ENCODE results near the gene PRPSAP2. TPM values are rescaled to one million over a fixed set of nuclear protein-coding genes. Genes with fewer than 3 reads are reported as not detected.

Gene PRPSAP2
- total and polyA plus RNA-seq, 7 donors = 23.6 to 45.7 (median 30.0) TPM

- TF ChIP-seq POLR2A (IDR thresholded peaks at IDR 0.05) (no peak), CTCF (IDR thresholded peaks at IDR 0.05) (no peak), EP300 (IDR thresholded peaks at IDR 0.05) (no peak)
- Histone ChIP-seq H3K4me3 (no peak overlapping the region), H3K9me3 (no peaks in the 10 kb centered on the region), H3K4me1 (no peaks in the 10 kb centered on the region), H3K27ac (no peak overlapping the region), H3K36me3 (peaks cover 0 to 6% (median 2%) of the 10 kb centered on the region in 4 donors), H3K27me3 (no peaks in the 10 kb centered on the region)
- DNase-seq = no peak
- intact Hi-C loops (cut with DNase I) = no loop called here
- 44 to 73% methylated on average over 4 of the region's 4 CpGs for WGBS, 2 donors
Measured at GRCh38 chr17:18976201-18976600, 118.3 kb downstream of the PRPSAP2 start.

- no peaks in the 10 kb centered on the region for H3K9me3 ChIP-seq
- no peak overlapping the region for H3K4me3 ChIP-seq
- intact Hi-C loops (cut with DNase I) = no loop called here
- DNase-seq = no peak
- peaks cover 0 to 6% (median 2%) of the 10 kb centered on the region in 4 donors for H3K36me3 ChIP-seq
- TF ChIP-seq CTCF (IDR thresholded peaks at IDR 0.05) (no peak), POLR2A (IDR thresholded peaks at IDR 0.05) (no peak), POLR2AphosphoS5 (IDR thresholded peaks at IDR 0.05) (no peak), EP300 (IDR thresholded peaks at IDR 0.05) (no peak)
- 39 to 79% methylated on average over 4 of the region's 4 CpGs for WGBS, 2 donors
- no peaks in the 10 kb centered on the region for H3K27me3 ChIP-seq
- no peak overlapping the region for H3K27ac ChIP-seq
- H3K4me1 ChIP-seq = no peaks in the 10 kb centered on the region
Measured at GRCh38 chr17:18977021-18977420, 119.1 kb downstream of the PRPSAP2 start.

- no peak for TF ChIP-seq POLR2A (IDR thresholded peaks at IDR 0.05)
- no peak for TF ChIP-seq CTCF (IDR thresholded peaks at IDR 0.05)
- no peak for TF ChIP-seq POLR2AphosphoS5 (IDR thresholded peaks at IDR 0.05)
- TF ChIP-seq EP300 (IDR thresholded peaks at IDR 0.05) = no peak
- peaks cover 0 to 6% (median 2%) of the 10 kb centered on the region in 4 donors for H3K36me3 ChIP-seq
- 80 to 89% methylated on average over 19 of the region's 19 CpGs for WGBS, 2 donors
- no peaks in the 10 kb centered on the region for H3K9me3 ChIP-seq
- H3K27ac ChIP-seq = no peak overlapping the region
- DNase-seq = no peak
- no peaks in the 10 kb centered on the region for H3K4me1 ChIP-seq
- no peaks in the 10 kb centered on the region for H3K27me3 ChIP-seq
- intact Hi-C loops (cut with DNase I) = no loop called here
- H3K4me3 ChIP-seq = no peak overlapping the region
Measured at GRCh38 chr17:18977646-18978045, 119.7 kb downstream of the PRPSAP2 start.

- DNase-seq = no peak
- H3K4me3 ChIP-seq = no peak overlapping the region
- peaks cover 0 to 6% (median 2%) of the 10 kb centered on the region in 4 donors for H3K36me3 ChIP-seq
- 88 to 92% methylated on average over 13 of the region's 13 CpGs for WGBS, 2 donors
- H3K4me1 ChIP-seq = no peaks in the 10 kb centered on the region
- intact Hi-C loops (cut with DNase I) = no loop called here
- no peak for TF ChIP-seq POLR2A (IDR thresholded peaks at IDR 0.05)
- TF ChIP-seq CTCF (IDR thresholded peaks at IDR 0.05) = no peak
- TF ChIP-seq POLR2AphosphoS5 (IDR thresholded peaks at IDR 0.05) = no peak
- TF ChIP-seq EP300 (IDR thresholded peaks at IDR 0.05) = no peak
- no peak overlapping the region for H3K27ac ChIP-seq
- no peaks in the 10 kb centered on the region for H3K27me3 ChIP-seq
- H3K9me3 ChIP-seq = no peaks in the 10 kb centered on the region
Measured at GRCh38 chr17:18978050-18978449, 120.1 kb downstream of the PRPSAP2 start.

- Histone ChIP-seq H3K36me3 (peaks cover 0 to 6% (median 2%) of the 10 kb centered on the region in 4 donors), H3K4me1 (no peaks in the 10 kb centered on the region), H3K27ac (no peak overlapping the region), H3K9me3 (no peaks in the 10 kb centered on the region), H3K27me3 (no peaks in the 10 kb centered on the region), H3K4me3 (no peak overlapping the region)
- intact Hi-C loops (cut with DNase I) = no loop called here
- TF ChIP-seq POLR2AphosphoS5 (IDR thresholded peaks at IDR 0.05) (no peak), POLR2A (IDR thresholded peaks at IDR 0.05) (no peak), EP300 (IDR thresholded peaks at IDR 0.05) (no peak), CTCF (IDR thresholded peaks at IDR 0.05) (no peak)
- WGBS, 2 donors = 93 to 96% methylated on average over 17 of the region's 17 CpGs
- DNase-seq = no peak
Measured at GRCh38 chr17:18978655-18979054, 120.7 kb downstream of the PRPSAP2 start.

Measured in sigmoid colon (tissue), 7 donors.